Measurements from ENCODE around the gene HINT2.

GRCh38 chr9:35793461-35793860 lies 21.4 kb downstream of the HINT2 start:
- no peak for TF ChIP-seq CTCF (IDR thresholded peaks at IDR 0.05)
- no peak for TF ChIP-seq ZFX (IDR thresholded peaks at IDR 0.05; ENCODE audit: borderline replicate concordance)
